ENCODE measurements around the gene JUND.
A peak's percentile ranks its signal among the peaks of the same experiment; 100 is the strongest.

JUND gene

DNA sequence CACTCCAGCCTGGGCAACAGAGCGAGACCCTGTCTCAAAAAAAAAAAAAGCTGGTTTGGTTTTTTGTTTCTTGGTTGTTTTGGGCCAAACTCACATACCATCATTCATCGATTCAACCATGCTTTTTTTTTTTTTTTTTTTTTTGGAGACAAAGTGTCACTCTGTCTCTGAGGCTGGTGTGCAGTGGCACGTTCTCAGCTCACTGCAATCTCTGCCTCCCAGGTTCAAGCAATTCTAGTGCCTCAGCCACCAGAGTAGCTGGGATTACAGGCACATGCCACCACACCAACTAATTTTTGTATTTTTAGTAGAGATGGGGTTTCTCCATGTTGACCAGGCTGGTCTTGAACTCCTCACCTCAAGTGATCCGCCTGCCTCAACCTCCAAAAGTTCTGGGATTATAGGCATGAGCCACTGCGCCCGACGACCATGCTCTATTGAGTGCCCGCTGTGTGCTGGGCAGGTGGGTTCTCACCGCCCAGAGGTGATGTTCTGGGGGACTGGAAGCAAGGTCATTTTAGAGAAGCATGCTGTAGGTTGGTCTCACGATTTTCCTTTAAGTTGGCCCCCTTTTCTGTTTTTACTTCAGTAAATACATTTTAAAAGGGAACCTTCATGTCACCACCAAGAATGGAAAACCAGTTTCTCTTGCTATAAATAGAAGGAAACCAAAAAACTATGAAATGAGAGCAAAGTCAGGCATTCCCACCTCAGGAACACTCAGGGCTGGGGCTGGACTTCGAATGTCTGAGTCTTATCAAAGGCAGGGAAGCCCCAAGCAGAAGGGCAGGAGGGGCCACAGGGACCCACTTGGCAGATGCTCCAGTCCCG, 8.3 kb upstream of the JUND start:
- TF ChIP-seq YY1 (IDR thresholded peaks at IDR 0.05; ENCODE audit: low read depth), result no peak
- TF ChIP-seq ZBTB7A (IDR thresholded peaks at IDR 0.05; ENCODE audit: low read depth), result no peak
- TF ChIP-seq, protein P1, sequence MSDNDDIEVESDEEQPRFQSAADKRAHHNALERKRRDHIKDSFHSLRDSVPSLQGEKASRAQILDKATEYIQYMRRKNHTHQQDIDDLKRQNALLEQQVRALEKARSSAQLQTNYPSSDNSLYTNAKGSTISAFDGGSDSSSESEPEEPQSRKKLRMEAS (IDR thresholded peaks at IDR 0.05), result no peak
- no peak for TF ChIP-seq REST (IDR thresholded peaks at IDR 0.05; ENCODE audit: low read depth)
- no peak for TF ChIP-seq NFIC (IDR thresholded peaks at IDR 0.05)
- TF ChIP-seq FOXM1 (IDR thresholded peaks at IDR 0.05; ENCODE audit: borderline replicate concordance, low read depth), result no peak
- no peak for TF ChIP-seq TAF1 (IDR thresholded peaks at IDR 0.05; ENCODE audit: low read depth)
- no peak for TF ChIP-seq EGR1 (IDR thresholded peaks at IDR 0.05)
- TF ChIP-seq RAD21 (IDR thresholded peaks at IDR 0.05; ENCODE audit: low read depth), result no peak
- no peak for TF ChIP-seq USF1 (IDR thresholded peaks at IDR 0.05)

- TF ChIP-seq TCF12 (IDR thresholded peaks at IDR 0.05; ENCODE audit: low read depth) (peak; percentile 95), RAD21 (IDR thresholded peaks at IDR 0.05; ENCODE audit: low read depth) (peak; percentile 6; the same call in 1 of the 2 replicates), CEBPB (IDR thresholded peaks at IDR 0.05) (no peak), EGR1 (IDR thresholded peaks at IDR 0.05) (peak; percentile 24; the same call in 1 of the 2 replicates), YY1 (IDR thresholded peaks at IDR 0.05; ENCODE audit: low read depth) (no peak), USF1 (IDR thresholded peaks at IDR 0.05) (no peak), EP300 (IDR thresholded peaks at IDR 0.05; ENCODE audit: borderline replicate concordance) (peak; percentile 87), TAF1 (IDR thresholded peaks at IDR 0.05; ENCODE audit: low read depth) (peak; percentile 52), FOXM1 (IDR thresholded peaks at IDR 0.05; ENCODE audit: borderline replicate concordance, low read depth) (peak; percentile 59; the same call in 1 of the 2 replicates), CREB1 (IDR thresholded peaks at IDR 0.05; ENCODE audit: low read depth) (no peak), REST (IDR thresholded peaks at IDR 0.05; ENCODE audit: low read depth) (no peak), TEAD4 (IDR thresholded peaks at IDR 0.05) (peak; percentile 97), NFIC (IDR thresholded peaks at IDR 0.05) (peak; percentile 55; the same call in 1 of the 2 replicates), ZBTB7A (IDR thresholded peaks at IDR 0.05; ENCODE audit: low read depth) (peak; percentile 99; the same call in 1 of the 2 replicates)
- TF ChIP-seq, protein P1 (IDR thresholded peaks at IDR 0.05), result no peak
Measured at GRCh38 chr19:18287836-18288772, 6.7 kb upstream of the JUND start.

- no peak for TF ChIP-seq EGR1 (IDR thresholded peaks at IDR 0.05)
- TF ChIP-seq FOXM1 (IDR thresholded peaks at IDR 0.05; ENCODE audit: borderline replicate concordance, low read depth), result no peak
- no peak for TF ChIP-seq RAD21 (IDR thresholded peaks at IDR 0.05; ENCODE audit: low read depth)
- no peak for TF ChIP-seq TCF12 (IDR thresholded peaks at IDR 0.05; ENCODE audit: low read depth)
- TF ChIP-seq TEAD4 (IDR thresholded peaks at IDR 0.05), result no peak
- no peak for TF ChIP-seq TAF1 (IDR thresholded peaks at IDR 0.05; ENCODE audit: low read depth)
- TF ChIP-seq, protein P1 (IDR thresholded peaks at IDR 0.05), result no peak
- no peak for TF ChIP-seq NFIC (IDR thresholded peaks at IDR 0.05)
- TF ChIP-seq CEBPB (IDR thresholded peaks at IDR 0.05), result no peak
- no peak for TF ChIP-seq CREB1 (IDR thresholded peaks at IDR 0.05; ENCODE audit: low read depth)
- no peak for TF ChIP-seq ZBTB7A (IDR thresholded peaks at IDR 0.05; ENCODE audit: low read depth)
- TF ChIP-seq USF1 (IDR thresholded peaks at IDR 0.05), result no peak
Measured at GRCh38 chr19:18286973-18287635, 5.7 kb upstream of the JUND start.
